GM12873 (cell line): ENCODE measurements around the gene POU3F4.

ENCODE experiments used
- CTCF ChIP-seq: IDR thresholded peaks from 2 replicates; pipeline ENCODE4 v1.5.1; 2012; ENCODE audit warnings: low read depth, mild to moderate bottlenecking, moderate library complexity, low read length, control low read depth; ENCODE audit not compliant: insufficient read depth; ENCODE audit errors: missing control alignments

Gene POU3F4

GRCh38 chrX:83509254-83509801, 1.2 kb downstream of the POU3F4 start:
- TF ChIP-seq CTCF, result no peak

GRCh38 chrX:83510510-83511062, 2.5 kb downstream of the POU3F4 start:
- no peak for TF ChIP-seq CTCF

GRCh38 chrX:83511208-83511607, 3.1 kb downstream of the POU3F4 start:
- no peak for TF ChIP-seq CTCF

GRCh38 chrX:83512111-83512510, 4.0 kb downstream of the POU3F4 start:
- TF ChIP-seq CTCF, result no peak

GRCh38 chrX:83516597-83516996, 8.5 kb downstream of the POU3F4 start:
- TF ChIP-seq CTCF, result no peak

GRCh38 chrX:83521905-83522304, 13.8 kb downstream of the POU3F4 start:
- no peak for TF ChIP-seq CTCF

GRCh38 chrX:83529950-83530349, 21.9 kb downstream of the POU3F4 start:
- no peak for TF ChIP-seq CTCF
